ENCODE measurements around the gene DNAH10.

- TF ChIP-seq, protein P1, sequence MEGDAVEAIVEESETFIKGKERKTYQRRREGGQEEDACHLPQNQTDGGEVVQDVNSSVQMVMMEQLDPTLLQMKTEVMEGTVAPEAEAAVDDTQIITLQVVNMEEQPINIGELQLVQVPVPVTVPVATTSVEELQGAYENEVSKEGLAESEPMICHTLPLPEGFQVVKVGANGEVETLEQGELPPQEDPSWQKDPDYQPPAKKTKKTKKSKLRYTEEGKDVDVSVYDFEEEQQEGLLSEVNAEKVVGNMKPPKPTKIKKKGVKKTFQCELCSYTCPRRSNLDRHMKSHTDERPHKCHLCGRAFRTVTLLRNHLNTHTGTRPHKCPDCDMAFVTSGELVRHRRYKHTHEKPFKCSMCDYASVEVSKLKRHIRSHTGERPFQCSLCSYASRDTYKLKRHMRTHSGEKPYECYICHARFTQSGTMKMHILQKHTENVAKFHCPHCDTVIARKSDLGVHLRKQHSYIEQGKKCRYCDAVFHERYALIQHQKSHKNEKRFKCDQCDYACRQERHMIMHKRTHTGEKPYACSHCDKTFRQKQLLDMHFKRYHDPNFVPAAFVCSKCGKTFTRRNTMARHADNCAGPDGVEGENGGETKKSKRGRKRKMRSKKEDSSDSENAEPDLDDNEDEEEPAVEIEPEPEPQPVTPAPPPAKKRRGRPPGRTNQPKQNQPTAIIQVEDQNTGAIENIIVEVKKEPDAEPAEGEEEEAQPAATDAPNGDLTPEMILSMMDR (conservative IDR thresholded peaks at IDR 0.05): no peak
- no peak for TF ChIP-seq ZFX (IDR thresholded peaks at IDR 0.05)
Observed at GRCh38 chr12:123937707-123938591, 175.8 kb downstream of the DNAH10 start.

Data from C4-2B (cell line).